GM12874 (cell line): ENCODE measurements around the gene AKNA.

Experiments
- CTCF ChIP-seq: IDR thresholded peaks from 2 replicates; pipeline ENCODE4 v1.5.1; 2011; ENCODE audit warnings: low read depth, mild to moderate bottlenecking, control low read depth, low read length, moderate library complexity; ENCODE audit not compliant: insufficient read depth

Gene AKNA

GRCh38 chr9:114400772-114401171 is 13.0 kb upstream of the AKNA start:
- no peak for TF ChIP-seq CTCF

GRCh38 chr9:114400219-114400618 is 12.4 kb upstream of the AKNA start:
- no peak for TF ChIP-seq CTCF

- no peak for TF ChIP-seq CTCF
Measured at GRCh38 chr9:114399381-114399780, 11.6 kb upstream of the AKNA start.

GRCh38 chr9:114397848-114398605 is 10.2 kb upstream of the AKNA start:
- no peak for TF ChIP-seq CTCF

- TF ChIP-seq CTCF: no peak
Measured at GRCh38 chr9:114397219-114397847, 9.6 kb upstream of the AKNA start.

GRCh38 chr9:114396558-114397218 is 8.9 kb upstream of the AKNA start:
- no peak for TF ChIP-seq CTCF

GRCh38 chr9:114395768-114396167 is 8.0 kb upstream of the AKNA start:
- TF ChIP-seq CTCF: no peak
